NCI-H510A treated with DMSO at 0.1 percent for 48 hours (cell line): ENCODE results near the gene DLD.
"Not testable (repeated sequence)": the region's sequence is repeated elsewhere in the genome, so short reads cannot be mapped to it uniquely, and the experiment has no call there.

Experiments
- DNase-seq: peaks from one replicate; lab custom pipeline; 2025; lab: John Stamatoyannopoulos, UW

The DLD gene

GRCh38 chr7:107917763-107918651, 27.0 kb downstream of the DLD start:
- DNase-seq = no peak

GRCh38 chr7:107918948-107919347, 28.0 kb downstream of the DLD start:
- no peak for DNase-seq

GRCh38 chr7:107920048-107920772, 29.2 kb downstream of the DLD start:
- no peak for DNase-seq

- not testable (repeated sequence) for DNase-seq
Observed at GRCh38 chr7:107921826-107922225, 30.8 kb downstream of the DLD start.

GRCh38 chr7:107922886-107923285, 31.9 kb downstream of the DLD start:
- no peak for DNase-seq

- no peak for DNase-seq
Observed at GRCh38 chr7:107924841-107925504, 34.0 kb downstream of the DLD start.

GRCh38 chr7:107926481-107926880, 35.5 kb downstream of the DLD start:
- no peak for DNase-seq

- no peak for DNase-seq
Observed at GRCh38 chr7:107931740-107932515, 40.9 kb downstream of the DLD start.

GRCh38 chr7:107932805-107933204, 41.8 kb downstream of the DLD start:
- no peak for DNase-seq

GRCh38 chr7:107933386-107934013, 42.5 kb downstream of the DLD start:
- DNase-seq = no peak

GRCh38 chr7:107934991-107935770, 44.2 kb downstream of the DLD start:
- no peak for DNase-seq

- no peak for DNase-seq
Observed at GRCh38 chr7:107936312-107936711, 45.3 kb downstream of the DLD start.

GRCh38 chr7:107937531-107937930, 46.5 kb downstream of the DLD start:
- DNase-seq = no peak

- DNase-seq = no peak
Observed at GRCh38 chr7:107938456-107939250, 47.7 kb downstream of the DLD start.

GRCh38 chr7:107939573-107940489, 48.8 kb downstream of the DLD start:
- DNase-seq = no peak

- no peak for DNase-seq
Observed at GRCh38 chr7:107940951-107941350, 50.0 kb downstream of the DLD start.

- no peak for DNase-seq
Observed at GRCh38 chr7:107943018-107943417, 52.0 kb downstream of the DLD start.

- no peak for DNase-seq
Observed at GRCh38 chr7:107944411-107945169, 53.6 kb downstream of the DLD start.
